MCF 10A (cell line): ENCODE results near the gene ZNF160. TPM values are rescaled to one million over a fixed set of nuclear protein-coding genes. Genes with fewer than 3 reads are reported as not detected.
"Not testable (repeated sequence)": the region's sequence is repeated elsewhere in the genome, so short reads cannot be mapped to it uniquely, and the experiment has no call there.

Experiments
- BruUV-seq: library from RNA; stranded (reverse); fragments of 400-500 nt; replicated peaks from 2 replicates; lab custom pipeline; 2021; lab: Mats Ljungman, UMichigan
- CTCF ChIA-PET: fragments of 300-600 bp; sonication (Branson Sonifier 250); formaldehyde crosslinking; extraction: SDS; loops from one replicate; lab custom pipeline; 2021; ENCODE audit warnings: antibody characterized with exemption, inconsistent platforms; lab: Yijun Ruan, JAX
- POLR2A ChIA-PET: fragments of 300-600, 350-650 bp; sonication (Branson Sonifier 250); formaldehyde crosslinking; extraction: SDS; loops from one replicate; lab custom pipeline; 2020; ENCODE audit warnings: antibody characterized with exemption, inconsistent platforms; lab: Yijun Ruan, JAX
- DNase-seq: peaks from one replicate; pipeline ENCODE4 v3.0.0-alpha.2; 2018; ENCODE audit not compliant: unreplicated experiment
- H3K27ac Mint-ChIP-seq: one replicate; pipeline ENCODE4 v1.8.0; 2022; ENCODE audit warnings: mild to moderate bottlenecking, low read depth, mixed read lengths; ENCODE audit not compliant: unreplicated experiment
- H3K27me3 Mint-ChIP-seq: one replicate; pipeline ENCODE4 v1.8.0; 2022; ENCODE audit warnings: mixed read lengths; ENCODE audit not compliant: insufficient read depth, unreplicated experiment
- H3K36me3 Mint-ChIP-seq: one replicate; pipeline ENCODE4 v1.8.0; 2022; ENCODE audit warnings: mild to moderate bottlenecking, moderate library complexity, mixed read lengths; ENCODE audit not compliant: insufficient read depth, unreplicated experiment
- H3K4me1 Mint-ChIP-seq: one replicate; pipeline ENCODE4 v1.8.0; 2022; ENCODE audit warnings: mixed read lengths; ENCODE audit not compliant: insufficient read depth, unreplicated experiment
- H3K4me3 Mint-ChIP-seq: one replicate; pipeline ENCODE4 v1.8.0; 2022; ENCODE audit warnings: mild to moderate bottlenecking, moderate library complexity, mixed read lengths; ENCODE audit not compliant: unreplicated experiment
- H3K9me3 Mint-ChIP-seq: one replicate; pipeline ENCODE4 v1.8.0; 2022; ENCODE audit warnings: mixed read lengths; ENCODE audit not compliant: unreplicated experiment
- intact Hi-C: fragments of 100-400 bp; cut with micrococcal nuclease; formaldehyde crosslinking; loops from 2 replicates; pipeline ENCODE4 v1.14.1; 2022
- total RNA-seq: library from RNA; stranded (reverse); gene quantifications from 2 replicates; pipeline ENCODE4 v1.2.3, GENCODE V29; 2022
- TF ChIP-seq, protein P1 (sequence below): fragments of 200-600 bp; IDR thresholded peaks from one replicate; pipeline ENCODE4 v1.8.0; 2022; ENCODE audit warnings: antibody characterized with exemption, mild to moderate bottlenecking; ENCODE audit not compliant: unreplicated experiment

Gene ZNF160
- total RNA-seq, 1 experiment from 2014 or later, result 16.5 TPM

DNA sequence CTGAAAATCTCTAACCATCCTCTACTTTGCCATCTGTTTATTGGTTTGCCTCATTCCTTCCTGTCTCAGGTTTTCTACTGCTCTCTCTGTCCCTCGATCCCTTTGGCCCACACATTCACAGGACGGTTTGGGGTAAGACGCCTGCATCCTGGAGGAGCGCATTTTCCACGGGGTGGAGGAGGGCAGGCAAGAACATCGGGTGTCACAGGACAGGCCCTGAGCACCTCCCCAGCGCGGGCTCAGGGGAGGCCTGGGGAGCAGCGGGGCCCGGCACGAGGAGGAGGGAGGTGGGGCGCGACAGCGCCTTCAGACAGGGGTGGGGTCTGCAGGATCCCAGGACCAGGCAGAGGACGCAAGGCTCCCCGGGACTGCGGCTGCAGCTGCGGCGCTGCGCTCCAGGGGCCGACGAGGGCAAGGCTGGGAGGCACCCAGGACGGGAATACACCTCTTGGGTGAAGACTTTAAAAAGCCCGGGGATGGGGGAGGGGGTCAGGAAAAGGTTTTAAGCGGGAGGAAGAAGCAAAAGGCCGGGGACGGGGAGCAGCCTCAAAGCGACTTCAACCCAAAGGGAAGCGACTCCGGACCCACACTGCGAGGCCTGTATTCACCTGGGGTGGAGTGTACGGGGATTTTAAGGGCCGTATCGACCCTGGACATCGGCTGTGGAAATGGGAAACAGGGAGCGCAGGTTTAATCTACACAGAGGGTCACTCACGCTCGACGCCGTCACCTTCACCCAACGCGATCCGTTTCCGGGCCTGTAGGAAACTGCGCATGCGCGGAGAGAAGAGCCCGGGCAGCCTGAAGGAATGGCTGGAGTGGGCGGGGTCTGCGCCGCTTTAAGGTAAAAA is 29.1 kb upstream of the ZNF160 start, which contains the start of gene ZNF415:
Gene ZNF415, minus strand, starts transcription at position 770 of the 851 bp plus-strand sequence. CDS start 10,234 bp downstream, outside the sequence.
- intact Hi-C loops, result no loop called here
- Mint-ChIP-seq H3K36me3 (no peaks in the 10 kb centered on the region), H3K27ac (no peak within 1 kb of the TSS), H3K9me3 (peaks cover 27% of the 10 kb centered on the region), H3K4me1 (no peaks in the 10 kb centered on the region), H3K27me3 (no peaks in the 10 kb centered on the region), H3K4me3 (no peak within 1 kb of the TSS)
- DNase-seq, result no peak
- POLR2A ChIA-PET, result no interaction called here
- TF ChIP-seq, protein P1, sequence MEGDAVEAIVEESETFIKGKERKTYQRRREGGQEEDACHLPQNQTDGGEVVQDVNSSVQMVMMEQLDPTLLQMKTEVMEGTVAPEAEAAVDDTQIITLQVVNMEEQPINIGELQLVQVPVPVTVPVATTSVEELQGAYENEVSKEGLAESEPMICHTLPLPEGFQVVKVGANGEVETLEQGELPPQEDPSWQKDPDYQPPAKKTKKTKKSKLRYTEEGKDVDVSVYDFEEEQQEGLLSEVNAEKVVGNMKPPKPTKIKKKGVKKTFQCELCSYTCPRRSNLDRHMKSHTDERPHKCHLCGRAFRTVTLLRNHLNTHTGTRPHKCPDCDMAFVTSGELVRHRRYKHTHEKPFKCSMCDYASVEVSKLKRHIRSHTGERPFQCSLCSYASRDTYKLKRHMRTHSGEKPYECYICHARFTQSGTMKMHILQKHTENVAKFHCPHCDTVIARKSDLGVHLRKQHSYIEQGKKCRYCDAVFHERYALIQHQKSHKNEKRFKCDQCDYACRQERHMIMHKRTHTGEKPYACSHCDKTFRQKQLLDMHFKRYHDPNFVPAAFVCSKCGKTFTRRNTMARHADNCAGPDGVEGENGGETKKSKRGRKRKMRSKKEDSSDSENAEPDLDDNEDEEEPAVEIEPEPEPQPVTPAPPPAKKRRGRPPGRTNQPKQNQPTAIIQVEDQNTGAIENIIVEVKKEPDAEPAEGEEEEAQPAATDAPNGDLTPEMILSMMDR, result no peak
- no TSS peak for BruUV-seq
- CTCF ChIA-PET, result no interaction called here

DNA sequence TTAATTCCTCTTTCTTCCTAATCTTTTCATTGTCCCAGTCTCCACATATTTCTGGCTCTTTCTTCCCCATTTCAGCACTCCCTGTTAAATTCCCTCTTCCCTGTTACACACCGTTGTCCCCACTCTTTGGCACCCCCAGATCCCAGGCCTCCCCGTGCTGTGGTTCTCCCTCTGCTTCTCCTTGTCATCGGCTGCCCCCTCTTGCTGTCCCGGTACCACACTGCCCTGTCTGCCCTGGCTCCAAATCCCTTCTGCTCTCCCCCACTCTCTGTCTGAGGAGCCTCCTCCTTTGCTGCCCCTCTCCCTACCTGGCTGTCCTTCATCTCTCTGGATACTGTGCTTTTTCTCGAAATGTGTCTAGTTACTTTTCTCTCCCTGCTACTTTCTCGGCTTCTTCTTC is 28.5 kb upstream of the ZNF160 start:
- no peak for DNase-seq
- no TSS peak for BruUV-seq
- Mint-ChIP-seq H3K9me3 (peaks cover 27% of the 10 kb centered on the region), H3K27ac (no peak overlapping the region), H3K36me3 (no peaks in the 10 kb centered on the region), H3K27me3 (no peaks in the 10 kb centered on the region), H3K4me1 (no peaks in the 10 kb centered on the region), H3K4me3 (no peak overlapping the region)
- POLR2A ChIA-PET, result no interaction called here
- intact Hi-C loops, result no loop called here
- TF ChIP-seq, protein P1, result no peak
- CTCF ChIA-PET, result no interaction called here

DNA sequence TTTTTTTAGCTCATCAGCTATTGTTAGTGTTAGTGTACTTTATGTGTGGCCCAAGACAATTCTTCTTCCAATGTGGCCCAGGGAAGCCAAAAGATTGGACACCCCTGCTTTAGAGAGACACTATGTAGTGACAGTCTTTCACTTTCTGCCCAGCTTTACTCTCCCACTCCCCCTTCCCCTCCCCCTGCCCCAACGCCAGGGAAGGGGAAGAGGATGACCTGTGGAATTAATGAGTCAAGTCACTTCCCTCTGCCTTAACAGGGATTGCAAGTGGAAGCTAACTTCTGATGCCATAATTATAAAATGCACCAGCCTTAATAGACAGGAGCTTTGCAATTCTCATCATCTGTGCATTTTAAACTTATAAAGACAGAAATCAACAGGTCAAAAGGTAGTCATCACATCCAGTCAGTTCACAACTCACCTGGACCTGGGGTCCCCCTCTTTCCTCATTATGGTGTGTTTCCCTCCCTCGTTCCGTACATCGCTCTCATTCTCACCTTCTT is 27.9 kb upstream of the ZNF160 start:
- no peaks in the 10 kb centered on the region for H3K4me1 Mint-ChIP-seq
- no TSS peak for BruUV-seq
- no peak for DNase-seq
- H3K27ac Mint-ChIP-seq, result no peak overlapping the region
- H3K36me3 Mint-ChIP-seq, result no peaks in the 10 kb centered on the region
- H3K27me3 Mint-ChIP-seq, result no peaks in the 10 kb centered on the region
- ChIA-PET POLR2A (no interaction called here), CTCF (no interaction called here)
- H3K4me3 Mint-ChIP-seq, result no peak overlapping the region
- intact Hi-C loops, result no loop called here
- peaks cover 27% of the 10 kb centered on the region for H3K9me3 Mint-ChIP-seq
- TF ChIP-seq, protein P1, result no peak

DNA sequence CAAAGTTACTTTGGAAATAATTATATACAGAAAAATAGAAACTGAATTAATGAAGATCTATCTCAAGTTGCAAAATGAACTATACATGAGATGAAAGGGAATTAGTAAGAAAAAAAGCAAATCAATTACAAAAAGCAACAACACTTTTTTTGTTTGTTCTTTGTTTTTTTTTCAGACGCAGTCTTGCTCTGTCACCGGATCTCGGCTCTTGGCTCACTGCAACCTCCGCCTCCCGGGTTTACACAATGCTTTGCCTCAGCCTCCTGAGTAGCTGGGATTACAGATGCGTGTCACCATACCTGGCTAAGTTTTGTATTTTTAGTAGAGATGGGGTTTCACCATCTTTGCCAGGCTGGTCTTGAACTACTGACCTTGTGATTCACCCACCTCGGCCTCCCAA is 27.3 kb upstream of the ZNF160 start:
- Mint-ChIP-seq H3K27ac (no peak overlapping the region), H3K4me3 (no peak overlapping the region), H3K27me3 (no peaks in the 10 kb centered on the region), H3K36me3 (no peaks in the 10 kb centered on the region), H3K9me3 (peaks cover 27% of the 10 kb centered on the region), H3K4me1 (no peaks in the 10 kb centered on the region)
- no peak for DNase-seq
- TF ChIP-seq, protein P1, result no peak
- intact Hi-C loops, result no loop called here
- BruUV-seq, result no TSS peak
- POLR2A ChIA-PET, result no interaction called here
- CTCF ChIA-PET, result no interaction called here

DNA sequence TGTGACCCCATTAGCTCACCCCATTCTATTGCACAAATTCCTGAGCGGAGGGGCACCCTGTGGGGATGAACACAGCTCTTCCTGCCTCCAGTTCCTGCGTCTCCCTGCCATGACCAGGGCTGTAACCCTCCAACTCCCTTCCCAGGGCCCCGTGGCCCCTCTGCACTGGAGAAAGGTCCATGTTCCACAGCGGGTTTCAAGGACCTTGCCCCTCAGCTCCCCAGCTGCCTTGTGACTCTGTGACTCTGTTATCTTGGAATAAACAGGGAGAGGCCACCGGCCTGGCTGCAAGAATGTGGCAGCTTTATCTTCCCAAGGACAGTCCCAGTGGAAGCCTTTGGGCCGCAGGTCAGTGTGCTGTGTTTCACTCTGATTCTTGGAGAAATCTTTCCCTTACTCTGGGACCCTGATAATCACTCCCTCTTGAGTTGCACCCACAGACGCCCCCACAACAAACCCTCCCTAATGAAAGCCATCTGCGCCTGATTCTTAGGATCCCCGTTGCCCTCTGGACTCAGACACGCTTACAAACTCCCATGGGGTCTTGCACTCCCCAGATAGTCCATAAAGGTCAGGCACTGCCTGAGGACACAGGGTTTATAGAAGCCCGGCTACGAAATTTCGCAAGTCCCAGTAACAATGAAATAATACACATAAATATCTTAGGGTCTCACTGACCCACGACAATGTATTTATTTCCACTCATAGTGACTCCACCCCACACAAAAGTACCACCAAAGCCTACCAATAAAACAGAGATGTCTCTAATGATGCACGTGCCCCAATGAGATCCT is 23.7 kb upstream of the ZNF160 start:
- POLR2A ChIA-PET, H3K4me1 Mint-ChIP-seq, CTCF ChIA-PET, intact Hi-C loops, H3K27me3 Mint-ChIP-seq, H3K4me3 Mint-ChIP-seq, BruUV-seq, DNase-seq, H3K27ac Mint-ChIP-seq, H3K36me3 Mint-ChIP-seq: not testable (repeated sequence)
- peaks cover 22% of the 10 kb centered on the region for H3K9me3 Mint-ChIP-seq
